NCI-H1694 treated with DMSO at 0.1 percent for 48 hours (cell line): ENCODE results near the gene KIRREL1.

Source experiments
- DNase-seq: peaks from one replicate; lab custom pipeline; 2025; lab: John Stamatoyannopoulos, UW

Gene KIRREL1

GRCh38 chr1:157975228-157975950 is 18.1 kb upstream of the KIRREL1 start:
- DNase-seq, result no peak

- no peak for DNase-seq
These were observed 16.6 kb upstream of the KIRREL1 start for GRCh38 chr1:157976888-157977287.

- DNase-seq, result no peak
These were observed 14.7 kb upstream of the KIRREL1 start for GRCh38 chr1:157978586-157979403.

DNA sequence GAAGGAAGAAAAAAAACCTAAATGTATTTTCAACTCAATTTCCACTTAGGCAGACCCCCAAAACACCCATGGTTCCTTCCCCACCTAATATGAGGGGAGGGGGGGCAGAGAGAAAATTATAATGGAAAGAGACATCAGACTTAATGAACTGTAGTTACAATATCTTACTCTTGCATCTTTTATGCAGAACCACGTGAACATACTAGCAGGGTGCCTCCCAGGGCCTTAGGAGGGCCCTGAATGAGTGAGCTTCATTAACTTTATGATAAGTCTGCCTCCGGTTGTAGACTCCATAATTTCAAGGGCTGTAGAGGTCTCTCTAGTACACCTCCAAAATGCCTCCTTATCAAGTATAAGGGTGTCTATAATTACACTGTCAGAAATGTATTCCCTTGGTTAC is 11.3 kb upstream of the KIRREL1 start:
- DNase-seq, result no peak

DNA sequence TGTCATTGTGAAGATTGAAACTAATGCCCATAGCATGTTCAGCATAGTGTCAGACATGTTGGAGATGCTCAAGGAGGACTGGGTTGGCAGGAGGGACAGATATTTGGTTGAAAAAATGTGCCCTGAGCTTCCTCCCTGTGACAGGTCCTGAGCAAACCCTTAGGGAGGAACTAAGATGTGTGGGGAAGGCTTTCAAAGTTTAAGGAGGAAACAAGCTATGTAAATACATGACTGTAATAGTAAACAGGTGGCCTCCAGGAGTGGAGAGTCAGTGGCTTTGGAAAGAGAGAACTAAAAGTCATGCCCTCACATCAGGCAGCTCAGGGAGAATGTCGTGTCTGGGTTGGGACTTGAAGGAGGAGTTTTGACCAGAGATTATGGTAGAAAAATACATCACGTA is 9.7 kb upstream of the KIRREL1 start:
- no peak for DNase-seq

- no peak for DNase-seq
These were observed 9.0 kb upstream of the KIRREL1 start for GRCh38 chr1:157984469-157984868.

- DNase-seq, result no peak
These were observed 8.0 kb upstream of the KIRREL1 start for GRCh38 chr1:157985473-157985872.

- DNase-seq, result no peak
These were observed 5.4 kb upstream of the KIRREL1 start for GRCh38 chr1:157988002-157988401.

- peak; percentile 74 for DNase-seq
These were observed 1.2 kb upstream of the KIRREL1 start for GRCh38 chr1:157992031-157992832.

DNA sequence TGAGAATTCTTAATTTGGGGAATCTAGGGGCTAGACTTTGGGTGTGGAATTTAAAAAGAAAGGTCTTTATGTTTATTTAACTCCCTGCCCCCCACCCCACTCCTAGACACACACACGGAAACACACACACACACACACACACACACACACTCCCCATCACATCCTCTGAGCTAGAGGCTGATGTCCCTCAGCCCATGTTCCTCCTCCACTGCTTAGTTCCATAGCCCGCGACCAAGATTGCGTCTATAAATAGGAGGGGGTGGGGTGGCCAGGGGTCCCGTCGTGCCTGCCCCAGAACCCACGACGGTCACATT is 655 bp upstream of the KIRREL1 start:
- no peak for DNase-seq

- DNase-seq, result no peak
These were observed 617 bp downstream of the KIRREL1 start for GRCh38 chr1:157993918-157994605.

- DNase-seq, result no peak
These were observed 1.5 kb downstream of the KIRREL1 start for GRCh38 chr1:157994704-157995582.

DNA sequence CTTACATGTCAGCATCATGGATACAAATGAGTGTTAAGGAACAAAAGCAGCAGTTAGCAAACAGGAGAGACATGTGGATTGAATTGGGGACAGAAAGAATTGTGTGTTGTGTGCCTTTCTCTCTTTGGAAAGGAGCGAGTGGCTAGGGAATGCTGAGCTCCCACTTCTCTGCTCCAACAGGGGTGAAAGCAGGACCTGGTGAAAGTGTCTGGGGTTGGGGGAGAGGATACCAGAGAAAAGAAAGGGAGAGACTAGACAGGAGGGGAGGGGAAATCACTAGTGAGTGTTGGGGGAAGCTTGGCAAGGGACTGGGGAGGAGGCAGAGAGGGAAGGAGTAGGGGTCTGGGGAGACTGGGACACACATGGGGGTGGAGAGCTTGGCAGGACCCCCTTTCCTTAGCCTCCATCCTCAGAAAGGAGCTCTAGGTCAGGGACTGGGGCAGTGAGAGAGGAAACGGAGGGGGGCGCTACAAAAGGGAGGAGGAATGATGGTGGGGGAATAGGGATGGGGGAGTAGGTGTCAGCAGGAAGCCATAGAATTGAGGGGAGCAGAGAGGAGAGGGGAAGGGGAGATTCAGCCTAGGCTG is 2.2 kb downstream of the KIRREL1 start:
- DNase-seq, result no peak

GRCh38 chr1:157996433-157996832 is 3.0 kb downstream of the KIRREL1 start:
- DNase-seq, result no peak

- no peak for DNase-seq
These were observed 7.1 kb downstream of the KIRREL1 start for GRCh38 chr1:158000507-158000906.

- no peak for DNase-seq
These were observed 8.7 kb downstream of the KIRREL1 start for GRCh38 chr1:158002022-158002630.

DNA sequence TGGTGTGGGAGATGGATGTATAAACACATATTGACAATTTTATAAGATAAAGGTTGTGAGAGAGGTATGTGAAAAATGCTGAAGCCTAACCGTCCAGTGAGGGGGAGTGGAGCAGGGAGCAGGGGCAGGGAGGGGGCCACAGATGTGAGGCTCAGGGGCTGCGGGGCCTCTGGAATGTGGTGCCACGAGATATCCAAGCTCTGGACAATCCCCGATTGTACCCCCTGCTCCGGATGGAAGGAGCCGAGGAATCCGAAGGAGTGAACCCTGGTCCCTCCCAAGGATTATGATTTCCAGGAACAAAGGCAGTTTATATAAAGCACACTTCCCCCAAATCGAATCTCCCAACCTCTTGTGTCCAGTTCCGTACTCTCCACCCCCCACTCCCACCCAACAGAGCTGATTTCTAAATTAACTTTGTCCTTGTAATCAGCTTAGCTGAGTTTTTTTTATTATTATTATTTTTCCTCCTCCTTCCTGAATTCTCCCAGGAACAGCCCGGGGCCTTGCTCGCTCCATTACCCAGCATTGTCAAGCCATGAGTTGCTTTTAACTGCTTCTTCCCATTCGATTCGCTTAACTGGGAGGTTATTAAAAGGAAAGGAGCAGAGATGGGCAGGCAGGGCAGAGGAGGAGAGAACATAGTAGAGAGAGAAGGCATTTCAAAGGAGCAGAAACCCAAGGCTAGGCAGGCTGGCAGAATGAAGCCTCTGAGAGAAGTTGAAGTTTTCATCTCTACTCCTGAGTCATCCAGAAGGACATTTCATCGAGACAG is 9.4 kb downstream of the KIRREL1 start:
- no peak for DNase-seq

- DNase-seq, result no peak
These were observed 10.0 kb downstream of the KIRREL1 start for GRCh38 chr1:158003406-158003800.

DNA sequence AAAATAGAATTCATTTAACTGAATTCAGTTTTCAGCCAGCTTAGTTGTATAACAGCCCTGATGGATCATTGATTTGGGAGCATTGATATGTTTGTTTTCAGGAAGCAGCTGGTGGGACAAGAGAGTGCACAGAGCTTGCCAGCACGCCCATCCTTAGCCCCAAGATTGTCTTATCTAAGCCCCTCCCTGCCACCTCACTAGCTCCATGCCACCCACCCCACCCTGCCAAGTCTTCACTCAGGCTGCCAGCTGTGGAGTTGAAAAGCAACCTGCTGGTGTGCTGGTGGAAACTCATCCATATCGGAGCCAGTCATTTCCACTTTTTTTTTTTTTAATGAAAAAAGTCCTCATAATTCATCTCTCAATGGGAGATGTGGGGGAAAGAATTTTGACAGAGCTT is 11.8 kb downstream of the KIRREL1 start:
- no peak for DNase-seq

GRCh38 chr1:158007180-158007579 is 13.7 kb downstream of the KIRREL1 start:
- no peak for DNase-seq
